ENCODE data around the gene MPPED1. TPM values are rescaled to one million over a fixed set of nuclear protein-coding genes. Genes with fewer than 3 reads are reported as not detected.

Gene MPPED1
- total and polyA plus RNA-seq, 2 of the 13 experiments (the other 11 are each of a cell fraction or from before 2014, with no cell fraction given), result 0.77 TPM; not detected in 1

DNA sequence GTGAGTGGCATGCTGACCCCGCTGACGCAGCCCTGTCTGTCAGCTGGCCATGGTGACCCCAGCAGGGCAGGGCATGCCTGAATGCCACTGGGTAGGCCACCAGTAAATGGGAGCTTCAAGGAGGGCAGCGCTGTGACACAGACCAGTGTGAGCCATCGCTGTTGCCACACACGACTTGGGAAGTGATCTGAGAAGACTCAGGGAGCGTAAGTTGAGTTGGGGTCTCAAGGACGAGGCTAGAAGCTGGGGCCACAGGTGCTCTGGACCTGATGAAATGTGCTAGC is 28.2 kb downstream of the MPPED1 start:
- Histone ChIP-seq H4K20me1 (ENCODE audit: insufficient read depth, low read length) (no peaks in the 10 kb centered on the region), H3K4me1 (ENCODE audit: insufficient read depth, low read length) (peaks cover 11% of the 10 kb centered on the region), H3K9ac (ENCODE audit: insufficient read depth, low read depth, low read length) (no peak overlapping the region), H3K36me3 (replicated peaks in 1 of 2; ENCODE audit: control insufficient read depth in 1 of 2, insufficient read depth in 2 of 2, low read length in 2 of 2) (no peaks in the 10 kb centered on the region), H3K4me2 (ENCODE audit: low read depth, low read length) (no peak overlapping the region), H2AFZ (ENCODE audit: low read length) (no peak overlapping the region), H3K79me2 (ENCODE audit: insufficient read depth, low read length) (no peaks in the 10 kb centered on the region), H3K27me3 (ENCODE audit: control insufficient read depth in 1 of 2, insufficient read depth in 2 of 2, low read length in 2 of 2) (peaks cover 7 to 34% of the 10 kb centered on the region in 2 experiments), H3K27ac (ENCODE audit: extremely low read length, insufficient read depth, low read length) (no peak overlapping the region), H3K4me3 (replicated peaks in 1 of 3; ENCODE audit: insufficient read depth in 1 of 3, low read depth in 2 of 3, low read length in 3 of 3) (no peak overlapping the region), H3K9me3 (ENCODE audit: low read length) (no peaks in the 10 kb centered on the region)
- no TSS peak for BruUV-seq (replicated peaks)
- TF ChIP-seq DNMT1 (CRISPR knock-in tag; IDR thresholded peaks at IDR 0.05) (no peak), ZNF720 (CRISPR knock-in tag; IDR thresholded peaks at IDR 0.05) (no peak), POLR2AphosphoS2 (IDR thresholded peaks at IDR 0.05; ENCODE audit: low read depth, low read length) (no peak)
- TF ChIP-seq, protein P1, sequence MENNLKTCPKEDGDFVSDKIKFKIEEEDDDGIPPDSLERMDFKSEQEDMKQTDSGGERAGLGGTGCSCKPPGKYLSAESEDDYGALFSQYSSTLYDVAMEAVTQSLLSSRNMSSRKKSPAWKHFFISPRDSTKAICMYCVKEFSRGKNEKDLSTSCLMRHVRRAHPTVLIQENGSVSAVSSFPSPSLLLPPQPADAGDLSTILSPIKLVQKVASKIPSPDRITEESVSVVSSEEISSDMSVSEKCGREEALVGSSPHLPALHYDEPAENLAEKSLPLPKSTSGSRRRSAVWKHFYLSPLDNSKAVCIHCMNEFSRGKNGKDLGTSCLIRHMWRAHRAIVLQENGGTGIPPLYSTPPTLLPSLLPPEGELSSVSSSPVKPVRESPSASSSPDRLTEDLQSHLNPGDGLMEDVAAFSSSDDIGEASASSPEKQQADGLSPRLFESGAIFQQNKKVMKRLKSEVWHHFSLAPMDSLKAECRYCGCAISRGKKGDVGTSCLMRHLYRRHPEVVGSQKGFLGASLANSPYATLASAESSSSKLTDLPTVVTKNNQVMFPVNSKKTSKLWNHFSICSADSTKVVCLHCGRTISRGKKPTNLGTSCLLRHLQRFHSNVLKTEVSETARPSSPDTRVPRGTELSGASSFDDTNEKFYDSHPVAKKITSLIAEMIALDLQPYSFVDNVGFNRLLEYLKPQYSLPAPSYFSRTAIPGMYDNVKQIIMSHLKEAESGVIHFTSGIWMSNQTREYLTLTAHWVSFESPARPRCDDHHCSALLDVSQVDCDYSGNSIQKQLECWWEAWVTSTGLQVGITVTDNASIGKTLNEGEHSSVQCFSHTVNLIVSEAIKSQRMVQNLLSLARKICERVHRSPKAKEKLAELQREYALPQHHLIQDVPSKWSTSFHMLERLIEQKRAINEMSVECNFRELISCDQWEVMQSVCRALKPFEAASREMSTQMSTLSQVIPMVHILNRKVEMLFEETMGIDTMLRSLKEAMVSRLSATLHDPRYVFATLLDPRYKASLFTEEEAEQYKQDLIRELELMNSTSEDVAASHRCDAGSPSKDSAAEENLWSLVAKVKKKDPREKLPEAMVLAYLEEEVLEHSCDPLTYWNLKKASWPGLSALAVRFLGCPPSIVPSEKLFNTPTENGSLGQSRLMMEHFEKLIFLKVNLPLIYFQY (CRISPR knock-in tag; IDR thresholded peaks at IDR 0.05; ENCODE audit: borderline replicate concordance), result no peak
- intact Hi-C loops (cut with micrococcal nuclease; ENCODE audit: unreplicated experiment) (no loop called here), in situ Hi-C loops (cut with HindIII; ENCODE audit: extremely low pct_ligation_motif_present, low pct_unique_long_range_greater_than_20kb) (no loop called here)
- FAIRE-seq, result no peak
- ChIA-PET CTCF (ENCODE audit: low intra/inter-chr PET ratio, low total read pairs) (no interaction called here), POLR2A (no interaction called here)
- ATAC-seq, result no peak; the same call in 1 of the 3 replicates
- WGBS (ENCODE audit: low lambda C conversion rate), result 24% methylated on average over 3 of the region's 7 CpGs
- DNase-seq (ENCODE audit: low spot score), result no peak

DNA sequence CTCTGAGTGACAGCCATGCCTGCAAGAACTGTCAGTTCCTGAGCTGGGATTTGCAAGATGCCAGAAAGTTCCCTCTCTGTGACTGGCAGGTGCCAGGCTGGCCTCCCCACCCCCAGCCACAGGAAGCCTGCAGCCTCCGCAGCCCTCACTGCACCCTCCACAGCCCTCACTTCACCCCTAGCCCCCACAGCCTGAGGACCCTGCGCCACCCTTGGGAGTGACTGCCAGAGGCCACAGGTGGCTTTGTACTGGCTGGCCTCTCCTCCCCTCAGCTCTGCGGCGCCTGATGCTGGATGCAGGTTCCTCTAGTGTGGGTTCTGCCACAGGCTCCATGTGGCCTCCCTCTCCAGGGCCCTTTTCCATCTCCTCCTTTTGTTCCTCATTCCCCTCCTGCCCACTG is 28.7 kb downstream of the MPPED1 start:
- intact Hi-C loops (cut with micrococcal nuclease; ENCODE audit: unreplicated experiment), result no loop called here
- H3K4me1 ChIP-seq (ENCODE audit: insufficient read depth, low read length), result peaks cover 11% of the 10 kb centered on the region
- no TSS peak for BruUV-seq (replicated peaks)
- DNase-seq (ENCODE audit: low spot score) (no peak), FAIRE-seq (no peak), ATAC-seq (no peak)
- WGBS (ENCODE audit: low lambda C conversion rate), result 50% methylated on average over 2 of the region's 4 CpGs
- no peaks in the 10 kb centered on the region for H3K36me3 ChIP-seq (replicated peaks in 1 of 2; ENCODE audit: control insufficient read depth in 1 of 2, insufficient read depth in 2 of 2, low read length in 2 of 2)
- in situ Hi-C loops (cut with HindIII; ENCODE audit: extremely low pct_ligation_motif_present, low pct_unique_long_range_greater_than_20kb), result no loop called here
- no peak overlapping the region for H3K4me3 ChIP-seq (replicated peaks in 1 of 3; ENCODE audit: insufficient read depth in 1 of 3, low read depth in 2 of 3, low read length in 3 of 3)
- POLR2A ChIA-PET, result no interaction called here
- H3K9ac ChIP-seq (ENCODE audit: insufficient read depth, low read depth, low read length), result no peak overlapping the region
- no peaks in the 10 kb centered on the region for H4K20me1 ChIP-seq (ENCODE audit: insufficient read depth, low read length)
- no peaks in the 10 kb centered on the region for H3K79me2 ChIP-seq (ENCODE audit: insufficient read depth, low read length)
- H3K4me2 ChIP-seq (ENCODE audit: low read depth, low read length), result no peak overlapping the region
- TF ChIP-seq SSRP1 (CRISPR knock-in tag; IDR thresholded peaks at IDR 0.05) (no peak), ZBTB42 (CRISPR knock-in tag; IDR thresholded peaks at IDR 0.05) (no peak), ZNF746 (CRISPR knock-in tag; IDR thresholded peaks at IDR 0.05) (no peak), ZNF12 (CRISPR knock-in tag; IDR thresholded peaks at IDR 0.05) (no peak), POLR2AphosphoS2 (IDR thresholded peaks at IDR 0.05; ENCODE audit: low read depth, low read length) (no peak), ZNF136 (CRISPR knock-in tag; IDR thresholded peaks at IDR 0.05; ENCODE audit: low read depth) (no peak), ELF3 (CRISPR knock-in tag; IDR thresholded peaks at IDR 0.05) (no peak)
- TF ChIP-seq, protein P2, sequence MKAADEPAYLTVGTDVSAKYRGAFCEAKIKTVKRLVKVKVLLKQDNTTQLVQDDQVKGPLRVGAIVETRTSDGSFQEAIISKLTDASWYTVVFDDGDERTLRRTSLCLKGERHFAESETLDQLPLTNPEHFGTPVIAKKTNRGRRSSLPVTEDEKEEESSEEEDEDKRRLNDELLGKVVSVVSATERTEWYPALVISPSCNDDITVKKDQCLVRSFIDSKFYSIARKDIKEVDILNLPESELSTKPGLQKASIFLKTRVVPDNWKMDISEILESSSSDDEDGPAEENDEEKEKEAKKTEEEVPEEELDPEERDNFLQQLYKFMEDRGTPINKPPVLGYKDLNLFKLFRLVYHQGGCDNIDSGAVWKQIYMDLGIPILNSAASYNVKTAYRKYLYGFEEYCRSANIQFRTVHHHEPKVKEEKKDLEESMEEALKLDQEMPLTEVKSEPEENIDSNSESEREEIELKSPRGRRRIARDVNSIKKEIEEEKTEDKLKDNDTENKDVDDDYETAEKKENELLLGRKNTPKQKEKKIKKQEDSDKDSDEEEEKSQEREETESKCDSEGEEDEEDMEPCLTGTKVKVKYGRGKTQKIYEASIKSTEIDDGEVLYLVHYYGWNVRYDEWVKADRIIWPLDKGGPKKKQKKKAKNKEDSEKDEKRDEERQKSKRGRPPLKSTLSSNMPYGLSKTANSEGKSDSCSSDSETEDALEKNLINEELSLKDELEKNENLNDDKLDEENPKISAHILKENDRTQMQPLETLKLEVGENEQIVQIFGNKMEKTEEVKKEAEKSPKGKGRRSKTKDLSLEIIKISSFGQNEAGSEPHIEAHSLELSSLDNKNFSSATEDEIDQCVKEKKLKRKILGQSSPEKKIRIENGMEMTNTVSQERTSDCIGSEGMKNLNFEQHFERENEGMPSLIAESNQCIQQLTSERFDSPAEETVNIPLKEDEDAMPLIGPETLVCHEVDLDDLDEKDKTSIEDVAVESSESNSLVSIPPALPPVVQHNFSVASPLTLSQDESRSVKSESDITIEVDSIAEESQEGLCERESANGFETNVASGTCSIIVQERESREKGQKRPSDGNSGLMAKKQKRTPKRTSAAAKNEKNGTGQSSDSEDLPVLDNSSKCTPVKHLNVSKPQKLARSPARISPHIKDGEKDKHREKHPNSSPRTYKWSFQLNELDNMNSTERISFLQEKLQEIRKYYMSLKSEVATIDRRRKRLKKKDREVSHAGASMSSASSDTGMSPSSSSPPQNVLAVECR (CRISPR knock-in tag; IDR thresholded peaks at IDR 0.05; ENCODE audit: borderline replicate concordance), result no peak
- H3K27me3 ChIP-seq (ENCODE audit: control insufficient read depth in 1 of 2, insufficient read depth in 2 of 2, low read length in 2 of 2), result peaks cover 5 to 34% of the 10 kb centered on the region in 2 experiments
- no peak overlapping the region for H2AFZ ChIP-seq (ENCODE audit: low read length)
- CTCF ChIA-PET (ENCODE audit: low intra/inter-chr PET ratio, low total read pairs), result no interaction called here
- H3K9me3 ChIP-seq (ENCODE audit: low read length), result no peaks in the 10 kb centered on the region
- no peak overlapping the region for H3K27ac ChIP-seq (ENCODE audit: extremely low read length, insufficient read depth, low read length)
